ENCODE data around the gene PRELP. TPM values are rescaled to one million over a fixed set of nuclear protein-coding genes. Genes with fewer than 3 reads are reported as not detected.
A peak's percentile ranks its signal among the peaks of the same experiment; 100 is the strongest.

PRELP gene
- total RNA-seq, 1 donor from 2014 or later: 1.5 TPM

DNA sequence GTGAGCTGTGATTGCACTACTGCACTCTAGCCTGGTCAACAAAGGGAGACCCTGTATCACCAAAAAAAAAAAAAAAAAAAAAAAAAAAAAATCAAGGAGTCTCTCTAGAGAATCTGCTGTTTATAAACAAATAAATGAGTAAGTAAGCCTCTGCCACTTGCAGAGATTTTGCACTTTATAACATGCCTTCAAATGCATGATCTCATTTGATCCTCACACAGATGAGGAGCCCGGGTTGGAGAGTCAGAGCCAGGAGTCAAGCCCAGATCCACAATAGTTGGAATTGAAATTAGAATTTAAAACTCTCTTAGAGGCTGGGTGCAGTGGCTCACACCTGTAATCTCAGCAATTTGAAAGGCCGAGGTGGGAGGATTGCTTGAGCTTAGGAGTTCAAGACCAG, 4.0 kb downstream of the PRELP start:
- ATAC-seq: no peak

DNA sequence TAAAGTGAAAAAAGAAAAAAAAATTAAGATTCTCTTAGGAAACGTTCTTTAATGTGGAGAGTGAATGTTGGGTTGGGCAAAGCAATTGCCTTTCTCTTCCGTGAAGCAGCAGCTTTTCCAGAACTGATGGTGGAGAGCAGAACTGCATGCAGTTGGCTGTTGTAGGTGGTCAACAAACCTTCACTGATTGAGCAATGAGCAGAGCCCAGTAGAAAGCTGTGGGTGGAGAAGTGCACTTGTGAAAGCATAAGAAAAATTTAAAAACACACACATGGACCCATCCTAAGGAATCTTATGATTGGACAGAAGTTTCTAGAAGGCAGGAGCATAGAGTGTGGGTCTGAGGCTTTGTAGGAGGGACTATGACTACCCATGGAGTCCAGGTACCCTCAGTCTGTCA, 4.5 kb downstream of the PRELP start:
- no peak for ATAC-seq

DNA sequence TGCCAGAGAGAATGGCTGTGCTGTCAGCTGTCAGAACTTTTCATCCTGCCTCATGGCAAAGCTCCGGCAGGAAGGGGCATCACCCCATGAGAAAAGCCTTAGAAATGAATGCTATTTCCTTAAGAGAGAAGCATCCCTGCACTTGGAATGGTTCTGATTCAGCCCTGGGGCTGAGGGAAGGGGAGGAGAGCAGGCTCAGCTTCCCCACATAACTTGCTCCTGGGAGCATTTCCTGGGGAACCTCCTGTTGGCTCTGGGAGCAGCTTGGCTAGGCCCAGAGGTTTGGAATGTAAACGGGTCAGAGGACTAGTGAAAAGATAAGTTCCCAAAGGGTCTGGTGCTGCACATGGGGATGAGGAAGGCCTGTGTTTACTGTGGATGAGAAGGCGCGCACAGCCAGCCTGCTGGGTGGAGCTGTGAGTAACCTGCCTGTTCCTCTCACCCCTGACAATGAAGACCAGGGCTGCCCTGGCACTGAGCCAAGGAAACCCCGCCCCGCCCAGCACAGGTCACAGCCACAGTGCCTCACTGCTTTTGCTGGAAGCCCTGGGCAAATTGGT, 5.0 kb downstream of the PRELP start:
- peak; percentile 94 for ATAC-seq

DNA sequence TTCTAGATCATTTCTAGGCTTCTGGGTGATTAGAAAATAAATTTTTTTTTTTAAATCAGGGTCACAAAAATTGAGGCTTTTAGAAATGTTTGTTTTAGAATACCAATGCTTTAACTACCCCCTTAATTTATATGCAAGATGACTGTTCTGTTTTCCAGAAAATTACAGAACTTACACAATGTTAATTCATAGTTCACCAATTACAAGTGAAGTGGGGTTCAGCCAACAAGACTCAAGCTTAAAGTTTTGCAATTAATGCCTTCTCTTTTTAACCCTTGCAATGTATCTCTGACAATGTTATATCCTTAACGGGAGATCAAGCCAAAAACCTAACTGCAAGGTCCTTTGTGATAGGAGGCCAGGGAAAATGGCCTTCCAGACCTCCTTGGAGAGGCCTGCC, 5.6 kb downstream of the PRELP start:
- no peak for ATAC-seq

DNA sequence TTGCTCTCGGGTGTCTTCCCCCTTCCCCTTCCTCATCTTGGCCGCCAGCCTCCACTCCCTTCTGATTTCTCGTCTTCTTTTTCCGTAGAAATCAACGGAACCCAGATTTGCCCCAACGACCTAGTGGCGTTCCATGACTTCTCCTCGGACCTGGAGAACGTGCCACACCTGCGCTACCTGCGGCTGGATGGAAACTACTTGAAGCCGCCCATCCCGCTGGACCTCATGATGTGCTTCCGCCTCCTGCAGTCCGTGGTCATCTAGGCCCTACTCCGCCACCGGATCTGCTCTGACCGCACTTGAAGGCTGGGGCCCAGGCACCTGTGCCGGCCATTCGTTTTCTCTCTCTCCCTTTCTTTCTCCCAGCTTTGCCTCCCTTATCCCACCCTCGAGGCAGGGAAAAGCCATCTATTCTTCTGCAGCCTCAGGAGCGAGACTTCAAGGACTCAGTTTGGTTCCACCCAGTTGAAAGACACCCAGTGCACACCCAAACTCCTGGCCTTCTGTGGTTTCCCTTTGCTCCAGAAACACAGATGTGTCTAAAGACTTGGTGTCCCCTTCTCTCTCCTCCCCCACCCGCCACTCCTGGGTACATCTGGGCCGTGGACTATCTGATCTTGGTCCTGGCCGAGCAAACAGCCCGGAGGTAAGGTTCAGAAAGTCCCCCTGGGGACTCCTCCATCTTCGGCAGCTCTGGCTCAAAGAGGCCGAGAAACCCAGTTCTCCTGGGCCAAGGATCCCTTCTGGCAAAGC, 11.2 kb downstream of the PRELP start:
- no peak for ATAC-seq

DNA sequence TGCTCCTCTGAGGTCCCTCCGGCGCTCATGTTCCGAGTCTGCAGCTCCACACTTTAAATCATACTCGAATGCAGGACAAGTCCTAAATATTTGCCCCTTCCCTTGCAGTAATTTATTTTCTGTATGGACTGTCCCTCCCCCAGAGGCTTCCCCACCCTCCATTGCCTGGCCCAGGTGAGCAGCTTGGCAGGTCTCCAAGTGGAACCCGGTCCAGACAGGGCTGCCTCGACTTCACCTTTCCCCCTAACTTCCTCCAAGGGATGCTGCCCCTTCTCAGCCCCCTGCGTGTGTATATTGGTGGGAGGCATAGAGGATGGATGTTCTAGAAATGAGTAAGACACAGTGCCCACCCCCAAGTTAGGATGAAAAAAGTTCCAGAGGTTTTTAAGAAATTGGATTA, 12.9 kb downstream of the PRELP start:
- ATAC-seq: no peak

DNA sequence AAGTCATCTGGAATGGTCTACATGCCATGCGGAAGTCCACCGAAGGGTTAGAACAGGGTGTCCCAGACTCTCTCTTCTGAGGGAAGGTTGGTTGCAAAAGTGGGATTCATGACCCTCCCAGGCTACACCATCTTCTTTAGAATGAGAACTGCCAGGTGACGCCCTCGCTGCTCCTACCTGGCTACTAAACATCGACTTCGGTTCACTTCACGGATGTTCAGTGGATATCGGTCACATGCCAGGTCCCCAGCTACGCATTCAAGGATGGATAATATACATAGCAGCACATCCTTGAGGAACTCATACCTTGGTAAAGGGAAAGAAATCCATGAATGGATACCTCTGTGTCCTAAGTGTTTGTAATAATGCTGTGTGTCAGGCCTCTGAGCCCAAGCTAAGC, 15.0 kb downstream of the PRELP start:
- ATAC-seq: no peak

DNA sequence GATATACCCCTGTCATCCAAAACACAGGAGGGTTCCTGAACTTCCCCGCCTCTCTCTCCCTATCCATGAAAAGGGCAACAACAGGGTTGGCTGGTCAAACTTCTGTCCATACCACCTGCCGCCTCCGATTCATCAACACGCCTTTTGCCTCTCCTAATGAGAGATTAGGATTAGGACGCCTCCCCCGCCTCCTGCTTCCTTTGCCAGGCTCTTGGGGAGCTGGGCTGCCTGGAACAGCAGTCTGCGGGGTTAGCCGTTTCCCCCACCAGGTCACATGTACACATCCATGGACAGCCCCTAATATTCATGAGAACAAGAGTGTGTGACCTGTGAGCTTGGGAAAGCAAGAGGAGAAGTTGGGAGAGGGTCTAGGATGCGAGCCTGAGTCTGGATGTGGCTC, 16.1 kb downstream of the PRELP start:
- ATAC-seq: no peak

DNA sequence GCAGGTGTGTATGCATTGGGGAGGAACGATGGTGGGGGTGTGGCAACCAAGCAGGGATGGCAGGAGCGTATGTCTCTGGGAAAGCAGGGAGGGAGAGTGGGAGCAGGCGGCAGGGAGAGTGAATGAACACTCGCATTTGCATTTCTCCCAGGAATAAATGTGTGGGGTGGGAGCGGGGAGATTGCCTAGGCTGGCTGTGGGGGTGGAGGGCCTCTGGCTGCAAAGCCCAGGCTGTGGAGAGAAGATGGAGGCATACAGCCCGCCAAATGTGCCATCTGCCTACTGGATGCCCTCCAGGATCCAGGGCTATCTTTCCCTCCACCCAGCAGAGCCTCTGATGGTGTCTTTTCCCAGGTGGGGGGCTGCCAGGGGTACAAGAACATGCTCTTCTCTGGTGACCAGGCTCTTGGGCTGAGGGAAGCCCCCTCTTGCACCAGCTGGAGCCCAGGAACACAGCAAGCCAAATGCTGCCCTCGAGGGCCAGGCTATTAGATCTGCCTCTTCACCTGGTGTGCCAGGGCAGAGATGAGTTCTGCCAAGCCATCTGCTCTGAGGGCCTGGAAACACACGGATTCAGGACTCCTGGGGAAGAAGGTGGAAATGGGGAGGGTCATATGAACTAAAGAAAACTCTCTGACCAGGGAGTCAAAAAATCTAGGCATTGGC, 16.6 kb downstream of the PRELP start:
- no peak for ATAC-seq

DNA sequence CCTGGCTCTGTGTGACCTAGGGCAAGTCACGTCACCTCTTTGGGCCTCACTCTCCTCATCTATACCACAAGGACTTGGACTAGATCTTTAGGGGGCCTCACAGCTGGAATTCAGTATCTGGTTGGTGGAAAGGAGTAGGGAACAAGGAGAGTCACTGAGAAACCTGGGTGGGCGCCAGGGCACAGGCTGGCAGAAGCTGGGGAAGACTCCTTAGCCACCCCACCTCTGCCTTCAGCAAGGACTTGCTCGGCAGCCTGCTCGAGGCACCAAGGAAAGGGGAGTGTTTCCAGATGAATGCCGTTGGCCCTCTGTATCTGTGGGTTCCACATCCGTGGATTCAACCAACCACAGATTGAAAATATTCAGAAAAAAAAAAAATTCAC, 17.1 kb downstream of the PRELP start:
- no peak for ATAC-seq

DNA sequence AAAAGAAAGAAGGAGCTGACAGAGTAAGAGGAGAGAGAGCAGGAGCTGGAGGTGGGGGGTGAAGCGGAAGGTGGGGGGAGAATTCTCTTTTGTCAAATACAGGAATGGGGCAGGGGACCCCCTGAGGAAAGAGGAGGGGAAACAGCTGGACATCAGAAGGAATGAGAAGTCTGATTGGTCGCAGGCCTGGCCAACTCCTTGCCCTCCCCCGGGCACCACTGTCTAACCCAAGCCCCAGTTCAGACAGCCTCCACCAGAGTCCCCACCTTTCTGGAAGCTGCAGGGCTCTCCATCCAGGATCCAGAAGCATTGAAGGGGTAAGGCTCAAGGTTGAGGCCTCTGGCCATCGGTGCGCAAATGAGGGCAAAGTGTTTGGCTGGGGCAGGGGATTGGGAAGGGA, 18.3 kb downstream of the PRELP start, which contains the start of gene OPTC:
OPTC (plus strand) TSS at position 253 of the 400 bp plus-strand sequence. CDS start 1,853 bp downstream, outside the sequence.
- no peak for ATAC-seq

DNA sequence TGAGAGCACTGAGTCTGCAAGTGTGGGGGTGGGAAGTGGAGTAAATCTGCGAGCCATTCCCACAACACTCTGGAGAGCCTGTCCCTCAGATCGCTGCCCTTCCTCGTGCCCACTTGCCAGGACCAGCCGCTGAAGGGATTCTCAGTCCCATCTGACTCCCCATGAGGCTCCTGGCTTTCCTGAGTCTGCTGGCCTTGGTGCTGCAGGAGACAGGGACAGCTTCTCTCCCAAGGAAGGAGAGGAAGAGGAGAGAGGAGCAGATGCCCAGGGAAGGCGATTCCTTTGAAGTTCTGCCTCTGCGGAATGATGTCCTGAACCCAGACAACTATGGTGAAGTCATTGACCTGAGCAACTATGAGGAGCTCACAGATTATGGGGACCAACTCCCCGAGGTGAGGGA, 20.2 kb downstream of the PRELP start:
- no peak for ATAC-seq

DNA sequence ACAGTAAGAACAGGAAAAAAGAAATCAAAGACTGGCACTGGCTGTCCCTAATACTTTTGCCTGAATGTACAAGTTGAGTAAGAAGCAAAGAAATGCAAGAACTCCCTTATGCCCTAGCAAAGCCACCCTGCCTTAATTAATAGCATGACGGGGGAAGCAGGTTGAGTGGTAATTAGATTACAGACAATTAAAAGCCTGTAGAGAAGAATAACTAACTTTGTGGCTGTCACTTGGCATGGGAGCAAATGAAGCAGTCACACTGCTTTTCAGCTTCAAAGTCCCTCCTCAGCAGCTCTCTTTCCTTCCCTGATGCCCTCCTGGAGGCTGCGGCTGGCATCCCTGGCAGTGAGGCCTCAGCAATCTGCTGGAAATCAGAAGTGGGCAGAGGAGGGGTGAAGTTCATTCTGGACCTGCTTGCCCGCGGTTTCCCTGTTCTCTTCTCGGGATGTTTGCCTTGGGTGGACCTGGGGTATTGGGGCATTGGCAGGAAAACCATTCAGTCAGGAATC, 21.7 kb downstream of the PRELP start:
- no peak for ATAC-seq

DNA sequence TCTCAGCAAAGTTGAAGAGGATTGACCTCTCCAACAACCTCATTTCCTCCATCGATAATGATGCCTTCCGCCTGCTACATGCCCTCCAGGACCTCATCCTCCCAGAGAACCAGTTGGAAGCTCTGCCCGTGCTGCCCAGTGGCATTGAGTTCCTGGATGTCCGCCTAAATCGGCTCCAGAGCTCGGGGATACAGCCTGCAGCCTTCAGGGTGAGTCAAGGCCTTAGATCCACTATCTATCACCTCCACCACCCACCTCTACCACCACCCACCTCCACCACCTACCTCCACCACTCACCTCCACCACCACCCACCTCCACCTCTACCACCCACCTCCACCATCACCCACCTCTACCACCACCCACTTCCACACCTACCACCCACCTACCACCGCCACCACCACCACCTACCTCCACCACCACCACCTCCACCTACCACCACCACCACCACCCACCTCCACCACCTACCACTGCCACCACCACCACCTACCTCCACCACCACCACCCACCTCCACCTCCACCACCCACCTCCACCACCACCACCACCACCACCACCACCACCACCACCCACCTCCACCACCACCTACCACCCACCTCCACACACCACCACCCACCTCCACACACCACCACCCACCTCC, 24.2 kb downstream of the PRELP start:
- ATAC-seq: no peak

DNA sequence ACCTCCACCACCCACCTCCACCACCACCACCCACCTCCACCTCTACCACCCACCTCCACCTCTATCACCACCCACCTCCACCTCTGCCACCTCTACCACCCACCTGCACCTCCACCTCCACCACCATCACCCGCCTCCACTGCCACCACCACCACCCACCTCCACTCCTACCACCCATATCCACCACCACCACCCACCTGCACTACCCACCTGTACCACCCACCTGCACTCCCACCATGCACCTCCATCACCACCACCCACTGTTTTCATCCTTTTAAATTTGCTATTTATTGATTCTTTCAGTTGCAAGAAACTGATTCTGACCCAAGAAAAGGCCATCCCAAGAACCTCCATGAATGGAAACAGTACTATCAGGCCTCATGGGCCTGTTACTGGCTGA, 24.7 kb downstream of the PRELP start:
- ATAC-seq: no peak

DNA sequence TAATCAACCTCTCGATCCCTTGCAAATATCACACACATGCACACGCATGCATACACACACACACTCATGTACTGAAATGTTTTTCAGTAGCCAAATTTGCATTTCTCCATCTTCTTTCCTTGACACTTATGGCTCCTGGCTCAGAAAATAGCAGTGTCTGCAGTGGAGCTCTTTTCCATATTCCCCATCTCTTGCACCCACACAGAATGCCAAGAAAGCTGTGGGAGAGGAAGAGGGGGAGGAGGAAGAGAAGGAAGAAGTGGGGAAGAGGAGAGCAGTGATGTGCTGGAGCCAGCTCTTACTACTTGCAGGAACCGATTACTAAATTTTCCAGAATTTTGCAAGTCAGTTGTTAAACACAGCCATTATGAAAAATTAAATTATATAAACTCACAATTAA, 28.2 kb downstream of the PRELP start:
- no peak for ATAC-seq

DNA sequence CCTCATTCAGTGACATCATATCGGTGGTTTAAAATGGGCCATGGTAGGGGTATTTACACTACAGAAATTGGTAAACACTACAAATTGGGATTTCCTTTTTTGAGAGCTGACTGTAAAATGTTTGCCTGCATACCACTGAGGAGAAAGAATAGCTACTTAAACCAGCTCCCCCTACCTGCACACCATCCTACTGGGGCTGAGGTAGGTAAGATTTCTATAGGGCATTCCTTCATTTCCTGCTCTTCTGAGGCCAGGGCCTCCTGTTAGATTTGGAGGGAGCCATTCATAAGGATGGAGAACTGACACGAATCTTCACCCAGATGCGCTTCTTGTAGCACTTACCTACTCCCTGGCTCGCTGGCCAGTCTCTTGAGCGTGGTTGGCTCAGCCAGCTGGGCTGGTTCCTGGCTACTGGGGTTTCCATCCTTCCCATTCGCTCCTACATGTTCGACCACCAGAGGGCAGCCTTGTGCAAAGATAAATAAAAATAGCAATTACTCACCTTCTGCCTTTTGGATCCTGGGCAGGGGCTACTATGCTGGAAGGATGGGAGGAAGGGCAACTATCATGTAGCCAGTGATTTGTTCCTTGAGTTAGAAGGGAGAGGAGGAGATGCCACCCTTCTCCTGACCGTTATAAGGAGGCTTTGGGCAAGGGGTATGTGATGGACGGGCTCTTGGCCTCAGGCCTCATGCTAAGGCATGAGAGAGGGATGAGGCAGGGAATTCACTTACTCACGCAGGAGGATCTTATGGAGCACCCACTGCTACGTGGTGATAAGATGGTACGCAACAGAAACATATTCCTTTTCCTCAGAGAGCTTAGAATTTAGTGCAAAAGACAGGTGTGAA, 29.0 kb downstream of the PRELP start:
- ATAC-seq: peak; percentile 74

DNA sequence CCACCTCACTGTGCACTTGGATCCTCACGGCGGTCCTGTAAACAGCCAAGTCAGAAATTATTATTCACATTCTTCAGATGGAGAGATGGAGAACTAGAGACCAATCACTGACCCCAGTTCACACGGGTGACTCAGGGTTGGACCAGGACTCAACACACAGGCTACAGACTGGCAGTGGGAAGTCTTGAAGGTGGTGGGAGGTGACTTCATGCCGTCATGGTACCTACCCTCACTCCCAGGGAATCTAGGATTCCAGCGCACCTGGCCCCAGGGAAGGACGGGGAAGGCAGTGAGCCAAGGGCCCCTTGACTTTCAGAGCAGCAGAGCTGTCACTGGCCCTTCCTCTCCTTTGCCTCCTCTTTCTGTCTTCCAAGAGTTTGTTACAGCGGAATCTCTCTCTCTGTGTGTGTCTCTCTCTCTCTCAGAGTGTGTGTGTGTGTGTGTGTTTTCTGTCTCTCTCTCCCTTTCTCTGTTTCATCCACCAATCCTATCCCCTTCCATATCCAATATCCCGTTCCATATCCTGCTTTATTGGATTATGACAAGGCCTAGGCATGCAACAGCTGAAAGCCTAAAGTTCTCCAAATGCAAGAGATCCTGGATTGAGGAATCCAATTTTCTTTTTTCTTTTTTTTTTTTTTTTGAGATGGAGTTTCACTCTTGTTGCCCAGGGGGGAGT, 30.1 kb downstream of the PRELP start:
- ATAC-seq: no peak

DNA sequence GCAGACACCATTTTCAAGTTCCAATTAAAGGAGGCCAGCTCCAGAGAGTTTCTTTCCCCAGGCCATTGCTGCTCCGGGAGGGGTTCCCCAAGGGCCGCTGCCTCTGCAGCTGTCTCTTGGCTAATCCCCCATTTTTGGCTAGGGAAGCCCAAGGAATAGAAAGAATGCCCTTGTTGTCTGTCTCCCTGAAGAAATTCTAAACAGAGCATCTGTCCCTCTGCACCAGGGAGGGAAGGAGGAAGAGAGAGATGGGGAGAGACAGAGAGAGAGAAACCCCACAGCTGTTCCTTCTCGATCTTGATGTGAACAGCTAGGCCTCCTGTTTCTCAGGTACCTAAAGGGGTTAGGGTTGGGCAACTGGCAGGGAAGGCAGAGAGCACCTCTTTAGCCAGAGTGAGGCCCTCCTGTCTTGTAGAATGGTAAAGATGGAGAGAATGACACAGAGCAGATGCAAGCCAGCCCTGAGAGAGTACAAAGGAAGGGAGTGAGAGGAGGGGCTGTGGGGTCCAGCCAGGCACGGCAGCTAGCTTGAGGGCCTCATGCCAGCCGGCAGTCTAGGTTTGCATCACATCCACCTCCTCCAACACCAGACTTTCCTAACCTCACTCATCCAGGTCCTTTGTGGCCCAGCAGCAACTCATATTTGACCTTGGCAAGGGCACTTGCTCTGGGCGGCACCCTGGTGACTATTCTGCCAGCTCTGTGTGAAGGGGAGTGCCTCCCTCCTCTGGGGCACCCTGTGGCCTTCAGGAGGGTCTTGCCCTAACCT, 31.4 kb downstream of the PRELP start:
- no peak for ATAC-seq

DNA sequence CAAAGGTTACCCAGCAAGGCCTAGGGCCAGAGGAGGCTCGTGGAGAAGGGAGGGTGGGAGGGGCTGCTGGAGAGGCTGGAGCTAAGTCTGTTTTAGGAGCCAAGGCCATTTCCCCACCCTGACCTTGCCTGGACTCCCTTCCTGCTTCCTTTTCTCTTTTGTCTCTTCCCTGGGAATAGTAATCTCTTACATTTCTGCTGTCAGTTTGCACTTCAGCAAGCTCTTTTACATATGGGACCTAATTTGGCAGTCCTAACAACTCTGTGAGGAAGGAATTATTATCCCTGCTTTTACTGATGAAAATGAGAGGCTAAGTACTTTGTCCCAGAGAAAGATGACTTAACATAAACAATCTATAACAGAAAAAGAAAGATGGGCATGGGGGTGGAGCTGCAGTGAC, 32.2 kb downstream of the PRELP start:
- no peak for ATAC-seq

DNA sequence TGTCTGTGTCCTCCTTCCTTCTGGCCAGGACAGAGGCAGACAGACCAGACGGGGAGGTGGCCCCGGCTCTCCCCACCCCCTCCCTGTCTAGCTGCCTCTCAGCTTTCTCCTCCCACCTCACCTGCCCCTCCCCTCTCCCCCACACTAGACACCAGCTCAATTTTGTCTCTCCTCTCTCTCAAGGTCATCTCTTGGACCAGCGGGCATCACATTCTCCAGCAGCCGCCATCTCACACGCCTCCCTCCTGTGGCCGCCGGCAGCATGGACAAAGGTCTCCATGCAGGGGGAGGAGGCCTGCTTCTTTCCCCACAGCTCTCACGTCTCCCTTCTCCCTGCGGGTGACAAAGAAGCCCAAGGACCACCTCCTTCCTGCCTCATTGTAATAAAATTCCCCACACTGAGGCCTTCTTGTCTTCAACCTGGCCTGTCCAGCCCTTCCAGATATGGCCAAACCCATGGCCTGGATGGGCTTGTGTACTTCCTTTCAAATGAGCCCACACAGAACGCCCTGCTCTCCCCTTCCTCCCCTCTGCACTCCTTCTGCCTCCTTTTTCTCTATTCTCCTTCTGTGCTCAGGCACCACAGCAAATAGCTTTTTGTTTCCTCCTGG, 33.0 kb downstream of the PRELP start:
- no peak for ATAC-seq

Data from esophagus mucosa (tissue), 1 donor.